Activated CD8-positive, alpha-beta memory T cell treated with anti-CD3 and anti-CD28 coated beads for 48 hours (primary cell): ENCODE data around the gene FOXD4L6.
"Not testable (repeated sequence)": the region's sequence is repeated elsewhere in the genome, so short reads cannot be mapped to it uniquely, and the experiment has no call there.

Experiments
- DNase-seq, 3 experiments: peaks; one replicate each; pipeline ENCODE4 v3.0.0-alpha.2; 2020; ENCODE audit warnings: low read depth in 2 of 3, low spot score in 2 of 3

The FOXD4L6 gene

DNA sequence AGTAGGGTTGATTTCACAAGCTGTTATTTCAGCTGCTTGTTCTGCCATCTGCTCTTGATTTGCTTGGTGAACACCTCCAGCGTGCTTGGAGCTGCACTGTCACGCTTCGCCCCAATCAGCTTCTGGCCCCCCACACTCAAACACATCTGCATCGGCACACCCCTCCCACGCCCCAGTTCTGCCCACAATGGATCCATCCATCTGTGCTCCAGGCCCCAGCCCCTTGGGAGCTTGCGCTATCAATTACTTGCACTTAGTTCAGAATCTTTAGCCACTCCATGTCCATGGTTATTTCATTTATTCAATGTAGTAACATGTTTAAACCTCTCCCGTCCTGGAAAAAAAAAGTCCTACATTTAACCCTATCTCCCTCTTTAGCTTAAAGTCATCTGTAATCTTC is 28.0 kb downstream of the FOXD4L6 start:
- not testable (repeated sequence) for DNase-seq

DNA sequence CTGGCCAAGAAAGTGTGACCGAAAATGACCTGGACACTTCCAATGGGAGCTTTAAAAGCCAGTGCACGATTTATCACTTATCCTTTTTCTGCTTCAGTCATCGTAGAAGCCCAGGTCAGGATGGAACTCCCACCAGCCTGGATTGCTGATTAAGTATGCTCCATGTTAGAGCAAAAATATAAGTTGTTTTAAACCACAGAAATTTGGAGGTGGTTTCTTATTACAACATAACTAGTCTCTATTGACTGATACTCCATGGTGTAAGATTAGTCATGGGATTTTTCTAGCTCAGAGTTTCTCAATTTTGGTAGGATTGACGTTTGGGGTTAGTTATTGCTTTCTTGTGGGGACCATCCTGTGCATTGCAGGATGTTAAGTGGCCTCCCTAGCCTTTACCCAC is 29.7 kb downstream of the FOXD4L6 start:
- not testable (repeated sequence) for DNase-seq

DNA sequence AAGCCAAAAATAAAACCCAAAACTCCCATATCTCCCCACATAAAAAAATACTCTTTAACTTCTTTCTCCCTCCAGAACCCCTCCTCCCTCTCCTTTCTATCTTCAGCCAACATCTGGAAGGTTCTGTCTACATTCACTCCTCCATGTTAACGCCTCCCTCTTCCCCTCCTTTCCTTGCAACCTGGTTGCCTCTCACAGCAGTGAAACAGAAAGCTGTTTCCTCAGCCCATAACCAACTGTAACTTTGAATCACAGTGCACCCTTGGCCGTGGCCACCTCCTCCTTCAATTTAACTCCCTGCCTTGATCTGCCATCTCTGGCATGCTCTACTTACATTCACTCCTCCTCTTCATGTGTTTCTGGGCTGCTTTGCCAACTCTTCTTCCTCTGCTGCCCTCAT is 33.4 kb downstream of the FOXD4L6 start:
- not testable (repeated sequence) for DNase-seq

DNA sequence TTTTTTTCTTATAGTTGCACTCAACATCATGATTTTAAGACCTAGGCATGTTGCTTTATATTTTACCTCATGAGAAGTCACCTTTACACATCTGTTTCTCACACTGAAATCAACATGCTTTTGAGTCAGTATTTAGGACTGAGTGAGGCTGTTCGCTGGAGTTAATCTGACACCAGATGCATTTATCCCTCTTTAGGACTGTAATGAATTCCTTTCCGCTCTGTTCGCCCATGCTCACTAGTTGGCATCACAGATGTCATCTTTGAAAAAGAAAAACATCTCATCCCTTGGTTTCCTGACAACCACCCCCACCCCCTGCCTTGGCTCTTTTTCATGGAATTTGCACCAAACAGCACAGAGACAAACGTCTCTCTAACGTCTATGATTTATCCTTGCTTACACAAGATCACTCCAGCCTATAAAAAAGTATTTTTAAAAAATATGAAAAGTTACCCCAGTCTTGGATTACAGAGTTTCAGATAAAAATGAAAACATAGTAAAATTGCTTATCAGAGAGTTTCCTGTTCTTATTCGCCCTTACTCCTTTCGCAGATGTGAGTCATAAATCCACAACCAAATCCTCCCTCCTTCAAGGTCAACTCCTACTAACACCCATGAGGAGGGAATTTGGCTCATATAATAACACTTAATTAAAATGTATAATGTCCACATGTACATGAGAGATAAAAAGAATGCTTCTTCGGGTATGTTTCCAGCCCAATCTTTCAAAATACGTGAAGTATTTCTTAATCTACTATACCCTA is 34.3 kb downstream of the FOXD4L6 start:
- DNase-seq, result not testable (repeated sequence)

DNA sequence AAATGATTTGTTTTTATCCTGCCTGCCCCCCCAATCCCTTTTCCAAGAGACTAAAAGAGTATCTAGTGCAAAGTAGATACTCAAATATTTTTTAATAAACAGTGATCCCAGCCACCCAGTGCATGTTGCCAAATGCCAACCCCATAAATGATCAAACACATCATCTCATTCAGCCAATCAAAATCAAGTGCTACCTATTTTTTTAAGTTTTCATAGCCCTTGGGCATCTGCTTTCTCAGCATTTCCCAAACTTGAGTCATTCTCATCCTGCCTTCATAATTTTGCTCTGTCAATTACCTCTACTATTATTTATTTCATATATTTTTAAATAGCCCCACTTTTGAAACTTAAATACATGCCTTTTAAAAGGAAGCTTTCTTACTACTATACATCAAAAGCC is 37.6 kb downstream of the FOXD4L6 start:
- DNase-seq, result not testable (repeated sequence)

DNA sequence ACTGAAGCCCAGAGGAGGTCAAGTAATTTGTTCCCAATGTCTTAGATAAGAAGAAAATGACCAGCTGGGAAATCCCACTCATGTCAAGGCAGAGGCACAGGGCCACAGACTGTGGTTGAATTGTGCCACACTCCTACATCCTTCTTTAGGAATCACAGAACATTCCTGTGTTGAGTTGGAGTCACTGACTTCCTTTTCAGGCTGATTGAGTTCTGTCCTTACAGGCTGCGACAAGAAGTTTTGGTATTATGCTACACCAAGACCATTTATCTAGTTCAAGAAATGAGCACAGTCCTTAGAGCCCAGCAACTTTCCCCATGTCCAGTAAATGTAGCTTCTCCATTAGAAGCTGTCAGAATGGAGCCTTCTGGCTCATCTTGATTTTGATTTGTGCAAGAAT is 38.1 kb downstream of the FOXD4L6 start:
- DNase-seq, result not testable (repeated sequence)

DNA sequence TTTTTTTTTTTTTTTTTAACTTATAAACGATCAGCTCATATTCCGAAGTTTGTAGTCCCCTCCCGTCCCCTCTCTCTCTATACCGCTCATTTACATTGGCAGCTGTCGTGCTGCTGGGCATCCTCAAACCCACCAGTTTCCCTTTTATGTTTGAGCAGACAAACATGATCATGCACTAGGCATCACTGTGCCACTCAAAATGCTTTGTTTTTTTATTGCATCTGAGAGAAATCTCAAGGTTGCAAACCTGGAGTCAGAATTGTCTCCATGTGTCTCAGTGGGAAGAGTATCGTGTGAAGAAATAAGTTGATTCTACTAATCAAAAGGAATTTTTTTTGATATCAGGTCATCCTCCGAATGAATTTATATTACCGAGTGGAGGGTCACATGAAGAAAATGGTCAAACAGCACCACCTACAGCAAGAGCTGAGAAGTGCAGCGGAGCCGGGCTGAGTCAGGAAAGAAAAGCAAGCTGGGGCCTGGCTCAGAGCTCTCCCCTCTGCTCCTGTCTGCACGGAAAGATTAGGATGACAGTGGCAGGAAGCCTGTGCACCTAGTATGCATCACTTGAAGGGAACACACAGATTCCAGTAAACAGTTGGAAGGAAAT is 39.9 kb downstream of the FOXD4L6 start:
- not testable (repeated sequence) for DNase-seq

DNA sequence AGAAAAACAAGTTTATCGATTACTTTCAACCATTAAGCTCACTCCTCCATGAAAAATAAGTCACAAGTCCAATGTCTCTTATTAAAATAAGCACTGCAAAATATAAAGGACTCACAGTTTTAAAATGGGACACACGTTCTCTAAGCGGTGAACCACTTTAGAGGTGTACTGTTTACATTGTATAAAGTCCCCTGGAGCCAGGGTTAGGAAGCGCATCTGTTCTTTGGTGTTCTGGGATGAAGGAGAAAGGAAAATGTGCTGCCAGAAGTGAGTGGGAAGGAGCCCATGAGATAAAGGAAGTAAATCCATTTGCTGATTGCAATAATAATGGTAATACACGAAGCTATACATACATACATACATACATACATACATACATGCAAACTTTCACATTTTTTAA is 40.6 kb downstream of the FOXD4L6 start:
- DNase-seq, result not testable (repeated sequence)

DNA sequence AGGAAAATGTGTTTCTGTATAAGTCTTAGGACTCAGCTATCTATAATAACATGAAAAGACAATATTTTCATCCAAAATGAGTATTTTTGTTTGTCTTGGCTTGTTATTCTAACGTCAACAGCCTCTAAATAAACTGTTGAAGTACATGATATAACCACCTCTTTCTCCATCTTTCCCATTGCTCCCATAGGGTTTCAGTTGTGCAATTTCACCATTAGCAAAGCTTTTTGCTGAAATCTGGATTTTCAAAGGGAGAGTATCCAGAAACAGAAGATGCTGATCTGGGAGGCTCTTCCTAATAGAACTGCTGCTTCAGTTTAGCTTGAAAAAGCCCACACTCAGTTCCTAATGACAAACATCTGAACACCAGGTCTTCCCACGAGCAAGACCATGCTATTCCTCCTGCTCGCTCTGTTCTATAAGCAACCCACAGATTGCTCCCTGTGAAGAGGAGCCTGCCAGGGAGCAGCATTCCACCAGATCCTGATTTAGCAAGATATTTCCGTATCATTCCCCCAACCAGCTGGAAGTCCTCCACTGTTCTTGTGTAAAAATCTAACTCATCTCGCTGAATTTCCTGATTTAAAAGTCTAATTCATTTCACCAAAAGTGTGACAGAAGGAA is 41.2 kb downstream of the FOXD4L6 start:
- DNase-seq, result not testable (repeated sequence)

DNA sequence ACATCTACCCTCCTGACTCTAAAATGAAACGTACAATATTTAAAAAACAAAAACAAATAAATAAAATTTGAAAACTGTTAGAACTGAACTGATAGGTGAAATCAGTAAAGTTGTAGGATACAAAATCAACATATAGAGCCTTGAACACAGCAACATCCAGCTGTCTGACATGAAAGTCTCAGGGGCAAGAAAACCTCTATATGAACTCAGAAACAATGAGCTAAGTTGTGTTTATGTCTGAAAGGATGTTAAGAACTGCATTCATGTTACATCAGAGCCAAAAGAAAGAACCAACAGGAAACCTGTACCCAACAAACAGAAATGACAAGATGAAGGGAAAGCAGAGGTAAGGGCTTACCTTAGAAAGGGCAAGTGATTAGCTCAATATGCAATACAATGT is 41.8 kb downstream of the FOXD4L6 start:
- DNase-seq, result not testable (repeated sequence)

DNA sequence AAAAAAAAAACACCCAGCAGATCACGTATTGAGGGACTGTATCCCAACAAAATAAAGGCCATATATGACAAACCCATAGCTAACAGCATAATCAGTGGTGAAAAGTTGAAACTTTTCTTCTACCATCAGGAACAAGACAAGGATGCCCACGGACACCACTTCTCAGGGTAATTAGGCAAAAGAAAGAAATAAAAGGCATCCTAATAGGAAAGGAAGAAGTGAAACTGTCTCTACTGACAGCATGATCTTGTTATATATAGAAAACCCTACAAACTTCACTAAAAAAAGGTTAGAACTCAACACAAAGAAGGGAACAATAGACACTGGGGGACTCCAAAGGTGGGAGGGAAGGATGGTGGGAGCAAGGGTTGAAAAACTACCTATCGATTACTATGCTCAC is 42.3 kb downstream of the FOXD4L6 start:
- not testable (repeated sequence) for DNase-seq

DNA sequence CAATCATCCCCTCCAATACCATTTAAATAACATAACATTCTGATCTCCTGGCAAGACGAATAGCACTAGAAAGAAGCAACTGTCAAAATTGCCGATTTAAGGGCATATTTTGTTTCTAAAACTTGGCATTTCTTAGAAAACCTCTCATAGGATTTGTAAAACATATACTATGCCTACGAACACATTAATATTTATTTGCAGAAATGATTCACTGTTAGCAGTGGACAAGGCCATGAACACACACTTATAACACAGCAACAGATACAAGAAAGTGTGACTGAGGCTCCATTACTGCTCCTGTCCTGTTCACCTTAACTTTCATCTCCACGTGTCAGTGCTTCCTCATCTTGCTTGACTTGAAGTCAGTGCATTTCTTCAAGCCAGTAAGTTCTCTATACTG is 46.1 kb downstream of the FOXD4L6 start:
- not testable (repeated sequence) for DNase-seq

DNA sequence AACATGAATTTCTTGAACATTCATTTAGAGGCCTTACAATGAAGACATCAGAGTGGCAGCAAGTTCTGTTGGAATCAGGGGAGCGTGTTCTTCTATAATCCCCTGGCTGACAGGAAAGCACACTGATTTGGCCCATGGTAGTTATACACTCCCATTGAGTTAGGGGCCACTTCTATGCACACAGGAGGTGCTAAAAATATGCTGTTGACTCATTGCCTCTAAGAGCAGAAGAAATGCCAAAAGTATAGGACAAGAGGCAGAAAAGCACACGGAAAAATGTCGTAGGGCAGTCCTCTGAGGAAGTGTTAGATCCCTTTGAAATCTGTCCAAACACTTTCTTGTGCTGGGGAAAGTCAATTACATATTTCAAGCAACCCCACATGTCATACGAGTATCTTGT is 49.0 kb downstream of the FOXD4L6 start:
- not testable (repeated sequence) for DNase-seq

DNA sequence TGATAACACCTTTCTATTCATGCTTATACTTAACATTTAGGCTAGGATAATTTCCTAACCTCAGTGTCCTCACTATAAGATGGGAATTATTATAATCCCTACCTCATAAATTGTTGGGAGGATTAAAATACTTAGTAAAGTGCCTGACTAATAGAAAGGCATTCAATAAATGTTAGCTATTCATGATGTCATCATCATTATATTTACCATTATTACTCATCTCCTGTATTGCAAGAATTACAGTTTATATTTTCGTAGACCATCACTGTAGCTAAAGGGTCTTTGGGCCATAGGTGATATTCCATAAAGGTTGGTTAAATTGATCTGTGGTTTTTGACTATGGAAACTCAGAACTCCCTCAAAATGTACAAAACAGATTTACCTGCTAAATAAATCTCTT is 50.9 kb downstream of the FOXD4L6 start:
- not testable (repeated sequence) for DNase-seq
